Left colon (tissue), 2 donors: Measurements from ENCODE around the gene CABLES2. TPM values are rescaled to one million over a fixed set of nuclear protein-coding genes. Genes with fewer than 3 reads are reported as not detected.
A peak's percentile ranks its signal among the peaks of the same experiment; 100 is the strongest.

ENCODE experiments used
- ATAC-seq: fragments of 200-7000 bp; cut with Tn5 transposase; one replicate; pipeline ENCODE4 v1.9.1; 2020; ENCODE audit warnings: mild to moderate bottlenecking, moderate library complexity
- DNase-seq, 2 donors: peaks; one replicate each; pipeline ENCODE4 v3.0.0-alpha.2; 2020
- intact Hi-C, 2 donors: fragments of 100-400 bp; cut with DNase I in 1 of 2; cut with micrococcal nuclease in 1 of 2; formaldehyde crosslinking; loops; one replicate each; pipeline versions ENCODE4 v1.11.2 to v1.14.0; 2022; cut with DNase I, micrococcal nuclease
- total RNA-seq, 2 donors: library from RNA; stranded (reverse); fragmentation: NEBNext Ultra II Directional; extraction: Animal tissue kit (Norgen Biotek cat#: 25700); gene quantifications; one replicate each; pipeline ENCODE4 v1.2.1, GENCODE V29; 2021
- donor health status: DM: no; HTN: no; CAD: no.
- donor health status: DM: yes; HTN: yes; CAD: no.

The CABLES2 gene
- total RNA-seq, 2 donors from 2014 or later, result 7.8 to 9.5 TPM

DNA sequence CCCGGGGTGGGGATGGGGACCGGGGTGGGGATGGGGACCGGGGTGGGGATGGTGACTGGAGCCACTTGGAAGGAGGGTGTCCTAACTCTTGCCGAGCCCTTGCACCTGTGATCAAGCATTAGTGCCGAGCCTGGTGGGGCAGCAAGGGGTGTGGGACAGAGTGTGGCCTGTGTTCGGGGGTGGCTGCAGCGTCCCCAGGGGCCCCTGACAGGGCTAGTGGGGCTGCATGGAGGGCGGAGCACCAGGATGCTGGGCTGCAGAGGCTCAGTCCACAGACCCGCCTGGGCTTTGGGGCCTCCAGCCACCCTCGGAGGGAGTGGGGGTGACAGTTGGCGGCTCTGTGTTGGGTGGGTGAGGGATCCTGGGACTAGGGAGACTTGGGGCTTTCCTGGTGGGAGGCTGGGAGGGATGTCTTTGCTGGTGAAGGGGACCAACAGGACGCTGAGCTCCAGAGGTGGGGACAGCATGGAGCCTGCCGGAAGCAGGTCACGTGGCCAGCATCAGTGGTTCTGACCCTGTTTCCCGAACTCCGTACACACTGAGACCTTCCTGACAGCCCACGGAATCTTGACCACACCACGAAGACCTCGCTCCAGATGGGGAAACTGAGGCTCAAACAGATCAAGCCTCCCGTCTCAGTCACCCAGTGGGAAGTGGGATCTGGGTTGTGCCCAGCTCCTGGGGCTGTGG, 15.7 kb upstream of the CABLES2 start:
- DNase-seq (no peak), ATAC-seq (no peak)
- intact Hi-C loops, result no loop called here

DNA sequence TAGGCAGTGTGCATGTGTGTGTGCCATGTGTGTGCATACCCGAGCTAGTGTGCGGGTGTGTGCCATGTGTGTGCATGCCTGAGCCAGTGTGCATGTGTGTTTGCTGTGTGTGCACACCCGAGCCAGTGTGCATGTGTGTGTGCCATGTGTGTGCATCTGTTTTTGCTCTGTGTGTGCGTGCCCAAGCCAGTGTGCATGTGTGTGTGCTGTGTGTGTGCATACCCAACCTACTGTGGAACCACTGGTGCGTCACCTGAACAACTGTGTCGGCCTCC, 14.6 kb upstream of the CABLES2 start:
- no peak for DNase-seq
- ATAC-seq, result no peak
- intact Hi-C loops, result no loop called here

DNA sequence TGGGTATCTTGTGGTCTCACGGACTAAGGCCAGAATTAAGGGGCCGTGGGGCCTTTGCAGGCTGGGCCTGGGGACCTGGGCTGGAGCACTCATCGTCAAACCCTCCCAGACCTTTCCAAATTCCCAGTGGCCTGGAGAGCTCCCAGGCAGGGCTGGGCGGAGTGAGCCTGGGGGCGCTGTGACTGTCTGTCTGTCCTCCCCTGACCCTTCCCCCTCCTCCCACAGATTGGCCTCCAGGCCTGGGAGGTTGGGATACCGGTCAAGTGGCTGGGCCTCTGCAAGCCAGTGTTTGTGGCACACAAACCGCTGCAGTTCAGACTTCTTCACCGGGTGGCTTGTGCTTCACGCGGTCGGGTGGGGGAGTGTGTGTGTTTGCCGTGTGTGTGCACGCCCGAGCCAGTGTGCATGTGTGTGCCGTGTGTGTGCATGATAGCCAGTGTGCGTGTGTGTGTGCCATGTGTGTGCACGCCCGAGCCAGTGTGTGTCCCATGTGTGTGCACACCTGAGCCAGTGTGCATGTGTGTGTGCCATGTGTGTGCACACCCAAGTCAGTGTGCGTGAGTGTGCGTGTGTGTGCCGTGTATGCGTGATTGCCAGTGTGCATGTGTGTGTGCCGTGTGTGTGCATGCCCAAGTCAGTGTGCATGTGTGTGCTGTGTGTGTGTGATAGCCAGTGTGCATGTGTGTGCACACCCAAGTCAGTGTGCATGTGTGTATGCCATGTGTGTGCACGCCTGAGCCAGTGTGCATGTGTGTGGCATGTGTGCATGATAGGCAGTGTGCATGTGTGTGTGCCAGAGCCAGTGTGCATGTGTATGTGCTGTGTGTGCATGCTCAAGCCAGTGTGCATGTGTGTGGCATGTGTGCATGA, 14.0 kb upstream of the CABLES2 start:
- intact Hi-C loops, result no loop called here
- ATAC-seq (no peak), DNase-seq (no peak)

DNA sequence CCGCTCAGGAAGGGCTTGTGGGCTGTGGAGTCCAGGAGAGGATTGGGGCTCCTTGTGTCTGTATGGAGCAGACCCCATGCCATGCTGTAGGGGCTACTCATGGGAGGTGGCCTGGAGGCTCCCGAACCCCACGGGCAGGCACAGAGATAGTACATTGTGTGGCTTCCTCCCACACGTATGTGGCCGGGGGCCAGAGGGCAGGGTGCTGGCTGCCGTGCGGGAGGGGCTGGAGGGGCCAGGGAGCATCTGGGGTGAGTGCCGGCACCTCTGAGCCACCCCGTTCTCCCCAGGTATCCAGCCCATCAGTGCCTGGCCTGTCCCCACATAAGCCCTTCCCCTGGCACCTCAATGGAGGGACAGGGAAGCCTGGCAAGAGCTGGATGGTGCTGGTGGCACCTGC, 12.7 kb upstream of the CABLES2 start:
- intact Hi-C loops, result no loop called here
- DNase-seq, result no peak
- ATAC-seq, result no peak

DNA sequence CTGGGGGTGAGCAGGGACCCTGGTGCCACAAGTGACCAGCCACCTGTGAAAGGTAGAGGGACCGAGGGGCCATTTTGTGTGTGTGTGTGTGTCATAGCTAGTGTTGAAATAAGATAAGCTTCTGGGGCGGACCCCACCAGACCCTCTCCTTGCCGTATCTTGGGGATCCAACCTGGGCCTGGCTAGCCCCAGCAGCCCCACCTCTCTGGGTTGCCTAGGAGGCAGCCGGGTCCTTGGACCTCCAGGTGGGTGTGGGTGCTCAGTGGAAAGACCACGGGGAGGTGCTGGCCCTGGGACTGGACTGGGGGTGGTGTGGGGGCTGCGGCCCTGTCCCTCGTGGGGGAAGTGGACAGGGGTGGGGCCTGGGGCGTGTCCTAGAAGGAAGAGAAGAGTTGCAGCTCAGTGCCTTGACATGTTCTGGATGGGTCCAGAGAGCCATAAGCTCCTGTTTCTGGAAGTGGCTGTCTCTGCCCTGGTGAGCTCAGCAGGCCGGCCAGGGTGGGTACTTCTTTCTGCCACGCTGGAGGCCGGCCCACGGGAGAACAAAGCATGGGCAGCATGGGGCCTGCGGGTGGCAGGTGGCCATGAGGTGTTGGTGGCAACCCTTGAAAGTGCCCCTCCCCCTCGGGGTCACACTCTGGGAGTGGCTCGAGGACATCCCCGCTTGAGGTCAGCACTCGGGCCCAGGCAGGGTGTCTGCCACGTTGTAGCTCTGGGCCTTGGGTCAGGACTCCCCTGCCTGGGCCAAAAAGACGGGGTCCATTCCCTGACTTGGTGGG, 11.8 kb upstream of the CABLES2 start:
- DNase-seq (no peak), ATAC-seq (no peak)
- intact Hi-C loops, result no loop called here

DNA sequence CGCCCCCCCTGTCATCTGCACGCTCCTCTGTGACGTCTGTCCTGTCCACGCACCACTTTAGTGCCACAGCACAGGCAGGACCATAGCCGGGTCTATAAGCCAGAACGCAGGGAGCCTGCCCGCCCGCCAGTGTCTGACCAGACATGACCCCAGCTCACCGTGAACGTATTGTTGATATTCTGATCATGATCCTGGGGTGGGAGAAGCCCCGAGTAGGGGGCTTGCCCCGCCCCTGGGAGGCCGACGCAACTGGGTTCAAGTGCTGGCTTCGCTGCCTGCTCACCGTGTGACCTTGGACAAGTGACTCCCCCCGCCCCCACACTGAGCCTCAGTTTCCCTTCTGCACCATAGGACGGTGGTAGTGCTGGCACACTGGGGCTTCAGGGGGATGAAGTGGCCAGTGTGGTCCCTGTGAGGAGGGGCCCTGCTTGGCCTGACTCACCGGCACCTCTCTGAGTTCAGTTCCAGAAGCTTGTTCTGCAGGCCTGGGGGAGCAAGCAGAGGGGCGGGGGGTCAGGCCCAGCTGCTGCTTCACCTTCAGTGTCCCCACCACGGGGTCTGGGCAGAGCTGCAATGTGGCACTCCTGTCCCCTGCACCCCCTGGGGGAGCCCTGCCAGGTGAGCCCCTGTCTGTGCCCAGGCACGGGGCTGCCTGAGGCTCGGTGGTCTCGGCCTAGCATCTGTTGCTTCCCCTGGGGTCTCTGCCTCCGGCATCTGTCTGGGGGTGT, 11.1 kb upstream of the CABLES2 start:
- intact Hi-C loops, result no loop called here
- ATAC-seq (no peak), DNase-seq (no peak)

DNA sequence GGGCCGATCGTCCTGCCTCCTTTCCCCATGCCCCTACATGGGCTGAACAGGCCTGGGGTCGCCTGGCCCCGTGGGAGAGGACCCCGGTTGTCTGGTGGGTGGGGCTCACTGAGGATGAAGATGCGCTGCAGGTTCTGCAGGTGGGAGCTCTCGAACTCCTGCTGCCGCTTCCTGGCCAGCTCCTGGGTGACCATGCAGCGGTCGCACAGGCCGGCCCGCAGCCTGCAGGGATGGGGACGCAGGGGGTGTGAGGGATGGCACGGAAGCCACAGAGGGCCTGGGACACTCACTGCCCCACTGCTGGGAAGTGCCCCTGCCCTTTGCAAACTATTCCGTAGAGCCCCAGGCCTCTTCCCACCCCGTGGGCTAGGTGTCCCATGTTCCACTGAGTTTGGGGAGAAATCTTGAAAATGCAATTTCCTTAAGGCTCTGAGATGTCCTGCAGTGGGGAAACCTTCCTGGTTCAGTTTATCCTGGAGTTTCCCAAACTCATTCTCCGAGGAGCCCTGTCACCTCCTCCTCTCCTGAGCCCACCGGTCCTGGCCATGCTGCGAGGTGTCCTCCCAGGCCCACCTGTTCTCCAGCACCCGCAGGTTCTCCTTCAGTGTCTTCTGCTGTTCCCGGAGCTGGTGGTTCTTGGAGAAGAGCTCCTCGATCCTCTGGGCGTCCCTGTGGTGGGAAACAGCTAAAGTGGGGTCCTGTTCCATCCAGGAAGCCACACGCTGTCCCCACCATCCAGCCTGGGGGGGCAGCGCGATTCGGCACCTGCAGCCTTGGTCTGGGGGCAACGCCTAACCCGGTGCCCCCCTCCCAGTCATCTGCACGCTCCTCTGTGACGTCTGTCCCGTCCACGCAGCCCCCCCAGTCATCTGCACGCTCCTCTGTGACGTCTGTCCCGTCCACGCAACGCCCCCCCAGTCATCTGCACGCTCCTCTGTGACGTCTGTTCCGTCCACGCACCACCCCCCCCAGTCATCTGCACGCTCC, 9.9 kb upstream of the CABLES2 start:
- ATAC-seq (no peak), DNase-seq (no peak)
- intact Hi-C loops, result no loop called here

DNA sequence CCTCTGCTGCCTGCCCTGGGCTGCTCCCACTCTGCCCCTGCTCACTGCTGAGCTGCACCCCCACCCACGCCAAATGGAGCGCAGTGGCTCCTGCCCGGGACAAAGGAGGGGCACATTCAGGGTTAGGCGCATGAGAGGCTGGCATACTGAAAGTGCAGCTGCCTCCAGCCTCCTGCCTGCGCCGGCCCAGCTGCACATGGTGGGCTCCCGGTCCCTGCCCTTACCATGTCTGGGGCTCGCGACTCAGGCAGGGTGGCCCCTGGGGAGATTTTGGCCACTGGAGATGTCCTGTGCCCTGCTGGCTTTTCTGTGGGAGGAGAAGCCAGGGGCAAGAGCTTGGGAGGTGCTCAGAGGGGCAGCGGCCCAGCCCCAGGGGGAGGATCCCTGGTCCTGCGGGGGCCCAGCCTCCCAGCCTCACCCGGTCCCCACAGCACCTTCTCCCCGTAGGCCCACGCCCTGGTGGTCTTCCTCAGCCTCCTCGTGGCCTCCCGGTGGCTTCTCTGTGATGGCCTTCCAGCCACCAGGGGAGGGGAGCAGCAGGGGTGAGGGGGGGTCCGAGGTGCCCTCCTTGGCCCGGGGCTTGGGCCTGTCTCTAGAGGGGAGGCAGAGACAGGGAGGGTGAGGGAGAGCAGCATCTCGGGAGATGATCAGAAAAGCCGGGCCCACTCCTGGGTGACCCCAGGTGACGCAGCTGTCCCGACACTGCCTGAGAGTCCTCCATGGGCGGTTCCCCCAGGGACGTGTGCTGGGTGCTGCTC, 8.4 kb upstream of the CABLES2 start:
- no peak for DNase-seq

DNA sequence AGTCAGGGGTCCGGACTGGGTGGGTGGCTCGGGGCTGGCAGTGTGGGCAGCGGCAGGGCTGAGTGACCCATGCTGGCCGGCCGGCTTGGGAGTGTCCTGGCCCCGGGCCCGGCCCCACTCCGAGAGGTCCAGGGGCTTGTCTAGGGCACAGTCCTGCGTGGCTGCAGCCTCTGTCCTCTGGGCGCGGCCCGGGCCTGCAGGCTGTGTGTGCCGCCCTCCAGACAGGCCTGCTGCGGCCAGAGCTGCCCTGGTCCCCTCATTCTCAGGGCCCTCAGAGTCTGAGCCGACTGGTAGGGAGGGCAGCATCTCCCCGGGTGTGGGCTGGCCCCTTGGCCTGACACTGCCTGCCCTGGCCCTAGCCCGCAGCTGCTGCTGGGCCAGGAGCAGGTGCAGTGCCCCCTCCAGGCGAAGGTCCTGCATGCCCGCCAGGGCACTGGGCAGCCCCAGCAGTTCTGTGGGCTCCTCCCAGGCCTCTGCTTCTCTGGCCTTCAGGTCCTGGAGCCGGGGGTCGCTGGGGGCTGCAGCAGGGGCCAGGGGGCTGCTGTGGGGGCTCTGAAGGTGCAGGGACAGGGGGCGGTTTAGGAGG, 6.9 kb upstream of the CABLES2 start:
- DNase-seq (peak in 1 of 2 donors; percentile 41), ATAC-seq (peak; percentile 4)
- intact Hi-C loops, result no loop called here

More for the DNA sequence above, 8.4 kb upstream of the CABLES2 start:
- intact Hi-C loops, result no loop called here
- no peak for ATAC-seq

DNA sequence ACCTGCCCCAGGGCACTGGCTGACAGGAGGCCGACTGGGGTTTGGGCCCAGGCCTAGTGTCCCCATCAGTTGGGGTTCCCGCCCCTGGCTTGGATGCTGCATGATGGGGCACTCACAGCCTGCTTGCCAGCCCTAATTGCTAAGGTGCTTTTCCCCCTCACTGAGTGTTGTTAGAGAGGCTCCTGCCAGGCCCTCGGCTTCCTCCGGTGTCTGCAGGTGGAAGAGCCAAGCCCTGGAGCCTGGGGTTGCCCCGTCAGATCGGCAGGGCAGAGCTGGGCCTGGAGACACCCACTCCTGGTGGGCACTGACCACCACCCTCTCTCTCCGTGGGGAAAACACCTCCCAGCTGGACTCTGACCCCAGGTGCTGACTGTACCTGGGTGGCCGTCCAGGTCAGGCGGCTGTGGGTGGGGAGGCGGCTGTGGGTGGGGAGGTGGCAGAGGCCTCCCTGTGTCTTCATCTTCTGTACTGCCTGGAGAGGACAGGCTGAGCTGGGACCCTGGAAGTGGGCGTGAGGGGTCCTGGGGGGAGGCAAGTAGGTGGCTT, 6.0 kb upstream of the CABLES2 start:
- ATAC-seq, result peak; percentile 32
- peak; percentile 64 to 75 for DNase-seq
- intact Hi-C loops, result no loop called here

DNA sequence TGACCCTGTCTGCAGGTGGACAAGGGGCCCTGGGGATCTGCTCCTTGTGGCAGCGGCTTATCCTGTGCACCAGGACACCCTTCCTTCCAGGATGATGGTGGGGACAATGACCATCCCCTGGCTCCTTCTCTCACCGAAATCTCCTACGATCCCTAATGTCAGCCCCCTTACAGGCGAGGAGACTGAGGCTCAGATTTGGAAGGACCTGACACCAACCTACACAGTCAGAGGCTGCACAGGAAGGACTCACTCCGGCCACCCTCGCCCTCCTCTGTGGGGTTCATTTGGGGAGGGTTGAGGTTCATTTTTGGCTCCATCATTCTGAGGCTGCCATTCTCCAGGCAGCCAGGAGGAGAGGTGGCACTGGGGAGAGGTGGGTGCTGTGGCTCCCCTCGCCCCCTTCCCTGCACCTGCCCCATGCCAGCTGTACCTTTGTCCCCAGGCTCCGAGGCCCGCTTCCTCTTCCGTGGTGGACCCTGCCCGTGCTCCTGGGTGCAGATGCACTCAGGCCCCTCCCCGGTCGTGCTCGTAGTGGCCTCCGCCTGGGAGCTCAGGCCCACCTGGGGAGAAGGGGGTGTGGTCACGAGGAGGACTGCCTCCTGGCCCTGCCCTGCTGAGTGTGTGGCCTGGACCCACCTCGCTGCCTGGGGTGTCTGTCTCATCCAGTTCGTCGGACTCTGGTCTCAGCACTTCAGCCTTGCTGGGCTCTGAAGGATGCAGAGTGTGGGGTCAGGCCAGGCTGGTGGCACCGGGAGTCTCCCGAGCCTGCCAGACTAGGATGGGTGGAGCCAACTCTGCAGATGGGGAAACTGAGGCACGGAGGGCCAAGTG, 5.3 kb upstream of the CABLES2 start:
- ATAC-seq, result peak; percentile 70
- intact Hi-C loops, result no loop called here
- DNase-seq, result peak; percentile 91 to 97

DNA sequence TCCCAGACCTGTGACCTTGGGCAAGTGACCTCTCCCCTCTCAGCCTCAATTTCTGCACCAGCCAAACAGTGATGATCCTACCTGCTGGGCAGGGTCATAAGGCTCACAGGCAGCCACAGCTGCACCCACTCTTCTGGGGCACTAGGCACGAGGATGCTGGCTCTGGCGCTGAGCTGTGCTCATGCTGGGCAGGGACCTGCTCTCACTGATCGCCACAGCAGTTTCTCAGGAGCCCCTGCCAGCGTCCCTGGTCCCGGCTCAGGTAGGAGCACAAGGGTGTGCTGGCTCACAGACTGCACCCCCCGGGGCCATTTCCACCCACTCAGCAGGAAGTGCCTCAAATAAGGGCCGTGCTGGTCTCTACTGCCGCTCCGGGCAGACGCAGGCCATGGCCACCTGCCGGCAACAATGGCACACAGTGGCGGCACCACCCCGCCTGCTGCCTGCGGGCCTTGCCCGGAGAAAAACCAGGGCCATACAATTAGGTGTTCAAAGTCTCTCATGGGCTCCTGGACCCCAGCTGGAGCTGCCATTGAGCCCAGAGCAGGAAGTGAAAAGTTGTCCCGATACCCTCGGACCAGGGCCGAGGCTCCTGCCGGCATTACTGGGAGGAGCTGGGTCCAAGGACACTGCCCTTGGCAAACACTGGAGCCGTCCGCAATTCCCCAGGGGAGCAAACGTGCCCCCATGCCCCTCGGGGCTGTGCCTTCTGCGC, 4.6 kb upstream of the CABLES2 start:
- peak; percentile 31 for ATAC-seq
- peak in 1 of 2 donors; percentile 60 for DNase-seq
- intact Hi-C loops, result no loop called here

DNA sequence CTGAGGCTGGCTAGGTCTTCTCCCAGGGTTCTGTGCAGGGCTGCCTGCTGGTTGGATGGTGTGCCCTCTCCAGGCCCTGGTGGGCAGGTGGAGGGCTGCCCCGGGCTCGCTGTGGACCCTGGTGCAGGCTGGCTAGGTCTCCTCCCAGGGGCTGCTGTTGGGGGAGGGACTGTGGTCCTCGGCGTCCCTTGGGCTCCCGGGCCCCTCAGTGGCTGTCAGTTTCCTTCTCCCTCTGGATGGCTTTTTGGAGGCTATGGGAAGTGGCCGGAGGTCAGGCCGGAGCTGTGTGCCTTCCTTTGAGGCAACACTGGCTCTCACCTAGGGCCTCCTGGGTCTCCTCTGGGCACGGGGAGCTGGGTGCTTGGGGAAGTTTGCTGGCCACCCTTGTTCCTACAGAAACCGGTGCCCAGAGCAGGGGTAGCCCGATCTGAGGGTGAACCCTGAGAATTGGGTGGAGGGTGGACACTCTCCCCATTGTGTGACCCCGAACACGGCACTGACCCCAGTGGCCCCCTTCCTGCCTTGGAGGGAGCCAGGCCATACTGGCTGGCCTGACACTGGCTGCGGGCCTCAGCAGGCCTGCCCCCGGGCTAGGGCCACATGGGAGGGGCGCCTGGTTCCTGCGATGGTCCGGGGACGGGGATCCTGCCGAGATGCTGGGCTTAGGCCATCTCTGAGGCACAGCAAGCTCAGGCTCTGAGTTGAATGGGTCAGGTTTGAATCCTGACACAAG, 3.8 kb upstream of the CABLES2 start:
- intact Hi-C loops, result no loop called here
- peak in 1 of 2 donors; percentile 21 for DNase-seq
- ATAC-seq, result no peak

DNA sequence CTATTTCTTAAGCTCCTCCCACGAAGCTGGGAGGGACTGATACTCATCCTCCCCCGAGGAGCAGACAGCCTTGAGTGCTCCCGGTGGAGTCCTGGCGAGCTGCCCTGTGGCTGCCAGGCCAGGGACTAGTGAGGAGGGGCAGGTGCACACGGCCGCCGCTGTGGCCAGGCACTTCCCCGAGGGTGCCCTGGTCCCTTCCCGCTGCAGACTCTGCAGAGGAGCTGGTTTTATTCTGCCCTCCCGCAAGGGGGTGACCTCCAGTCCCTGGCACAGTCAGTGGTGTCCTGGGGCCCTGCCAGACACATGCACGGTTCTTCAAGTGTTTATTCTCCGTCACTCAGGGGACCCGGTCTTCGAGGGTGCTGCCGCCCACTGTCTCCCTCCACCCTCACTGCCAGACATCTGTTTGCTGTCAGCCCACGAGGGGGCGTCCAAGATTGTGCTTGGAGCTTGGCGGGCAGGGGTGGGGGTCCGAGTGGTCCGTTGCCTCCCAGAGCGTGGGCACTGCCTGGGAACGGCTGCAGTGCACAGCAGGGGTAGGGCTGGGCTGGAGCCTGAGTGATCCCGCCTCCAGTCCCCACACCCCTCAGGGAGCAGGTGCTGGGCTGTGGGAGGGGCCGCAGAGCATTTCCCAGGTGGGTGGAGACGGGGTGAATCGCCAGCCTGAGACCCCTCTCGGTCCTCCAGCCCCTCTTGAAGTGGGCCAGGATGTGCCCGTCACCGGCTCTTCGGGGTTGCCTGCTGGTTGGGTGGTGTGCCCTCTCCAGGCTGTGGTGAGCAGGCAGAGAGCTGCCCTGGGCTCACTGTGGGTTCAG, 3.1 kb upstream of the CABLES2 start:
- ATAC-seq (peak; percentile 31), DNase-seq (peak; percentile 83 to 84)
- intact Hi-C loops, result no loop called here
